IMR-90 (cell line): ENCODE results near the gene INHBC. TPM values are rescaled to one million over a fixed set of nuclear protein-coding genes. Genes with fewer than 3 reads are reported as not detected.

Experiments used
- ATAC-seq: fragments of 200-7000 bp; cut with Tn5 transposase; 2 replicates; pipeline ENCODE4 v1.9.1; 2020; ENCODE audit warnings: low read depth, mild to moderate bottlenecking, moderate library complexity
- BruUV-seq: library from RNA; stranded (reverse); fragments of 400-500 nt; replicated peaks from 2 replicates; lab custom pipeline; 2021; lab: Mats Ljungman, UMichigan
- CTCF ChIA-PET: fragments of 300-600 bp; formaldehyde crosslinking; extraction: SDS; loops from one replicate; lab custom pipeline; 2021; ENCODE audit warnings: antibody characterized with exemption; lab: Yijun Ruan, JAX
- POLR2A ChIA-PET: fragments of 300-600 bp; sonication (Branson Sonifier 250); formaldehyde crosslinking; loops from one replicate; lab custom pipeline; 2022; ENCODE audit warnings: antibody characterized with exemption; ENCODE audit not compliant: unreplicated experiment; lab: Charles Lee
- DNase-seq: peaks from one replicate; pipeline ENCODE4 v3.0.0; 2013
- H2AFZ ChIP-seq: replicated peaks from 2 replicates; pipeline ENCODE3; 2013; ENCODE audit warnings: low read length, mild to moderate bottlenecking; ENCODE audit not compliant: poor library complexity
- H2AK5ac ChIP-seq: 2 replicates; pipeline ENCODE4 v1.6.1; 2013; ENCODE audit warnings: low read depth, low read length, inconsistent platforms
- H2AK9ac ChIP-seq: replicated peaks from 2 replicates; pipeline ENCODE3; 2013; ENCODE audit warnings: mild to moderate bottlenecking, low read depth, low read length, moderate library complexity; ENCODE audit not compliant: poor library complexity
- H2BK120ac ChIP-seq: 2 replicates; pipeline ENCODE4 v1.6.1; 2013; ENCODE audit warnings: low read depth, low read length, inconsistent platforms
- H2BK15ac ChIP-seq: 3 replicates; pipeline ENCODE4 v1.6.1; 2013; ENCODE audit warnings: low read depth, low read length, inconsistent platforms
- H2BK20ac ChIP-seq: 2 replicates; pipeline ENCODE4 v1.6.1; 2013; ENCODE audit warnings: low read depth, mild to moderate bottlenecking, inconsistent platforms, low read length, moderate library complexity
- H2BK5ac ChIP-seq: 2 replicates; pipeline ENCODE4 v1.6.1; 2013; ENCODE audit warnings: mild to moderate bottlenecking, low read depth, low read length, inconsistent platforms; ENCODE audit not compliant: poor library complexity, severe bottlenecking
- H3K14ac ChIP-seq: replicated peaks from 2 replicates; pipeline ENCODE4 v1.6.1; 2013; ENCODE audit warnings: low read depth, low read length, inconsistent platforms
- H3K18ac ChIP-seq: 2 replicates; pipeline ENCODE4 v1.6.1; 2013; ENCODE audit warnings: low read depth, low read length, control low read depth
- H3K23ac ChIP-seq: 2 replicates; pipeline ENCODE4 v1.6.1; 2013; ENCODE audit warnings: low read depth, low read length, inconsistent platforms
- H3K27ac ChIP-seq: 2 replicates; pipeline ENCODE4 v1.5.1; 2013; ENCODE audit warnings: mild to moderate bottlenecking, control low read depth, low read length; ENCODE audit not compliant: insufficient read depth
- H3K27me3 ChIP-seq: 2 replicates; pipeline ENCODE4 v1.6.1; 2013; ENCODE audit warnings: low read length; ENCODE audit not compliant: control insufficient read depth, insufficient read depth
- H3K36me3 ChIP-seq: 2 replicates; pipeline ENCODE4 v1.6.1; 2013; ENCODE audit warnings: low read length, mixed read lengths; ENCODE audit not compliant: control insufficient read depth, insufficient read depth
- H3K4ac ChIP-seq: 2 replicates; pipeline ENCODE4 v1.6.1; 2013; ENCODE audit warnings: low read depth, low read length, inconsistent platforms
- H3K4me1 ChIP-seq: 2 replicates; pipeline ENCODE4 v1.6.1; 2013; ENCODE audit warnings: low read length, mixed read lengths; ENCODE audit not compliant: control insufficient read depth, insufficient read depth
- H3K4me2 ChIP-seq: 2 replicates; pipeline ENCODE4 v1.6.1; 2013; ENCODE audit warnings: low read depth, mild to moderate bottlenecking, control low read depth, low read length, moderate library complexity
- H3K4me3 ChIP-seq: 2 replicates; pipeline ENCODE4 v1.5.1; 2013; ENCODE audit warnings: low read depth, mild to moderate bottlenecking, control low read depth, low read length, moderate library complexity; ENCODE audit not compliant: insufficient read depth
- H3K56ac ChIP-seq: 2 replicates; pipeline ENCODE4 v1.6.1; 2013; ENCODE audit warnings: low read length, inconsistent platforms; ENCODE audit not compliant: insufficient read depth; ENCODE audit errors: extremely low read depth
- H3K79me1 ChIP-seq, 2 experiments: 2 replicates each; pipeline ENCODE4 v1.6.1; 2013; ENCODE audit warnings: low read length in 2 of 2, inconsistent platforms in 1 of 2, low read depth in 1 of 2
- H3K9ac ChIP-seq: 2 replicates; pipeline ENCODE4 v1.6.1; 2013; ENCODE audit warnings: low read depth, low read length, control low read depth
- H3K9me1 ChIP-seq: 2 replicates; pipeline ENCODE4 v1.6.1; 2013; ENCODE audit warnings: low read length, inconsistent platforms; ENCODE audit not compliant: insufficient read depth
- H3K9me3 ChIP-seq: 2 replicates; pipeline ENCODE4 v1.6.1; 2013; ENCODE audit warnings: low read length; ENCODE audit not compliant: control insufficient read depth, insufficient read depth
- H4K20me1 ChIP-seq: 2 replicates; pipeline ENCODE4 v1.6.1; 2013; ENCODE audit warnings: low read length, inconsistent platforms; ENCODE audit not compliant: insufficient read depth
- H4K5ac ChIP-seq: 2 replicates; pipeline ENCODE4 v1.6.1; 2013; ENCODE audit warnings: mild to moderate bottlenecking, low read depth, low read length, control low read depth
- H4K8ac ChIP-seq, 2 experiments: 2 replicates each; pipeline ENCODE4 v1.6.1; 2013; ENCODE audit warnings: low read depth in 2 of 2, low read length in 2 of 2, control low read depth in 1 of 2, inconsistent platforms in 1 of 2
- H4K91ac ChIP-seq: 2 replicates; pipeline ENCODE4 v1.6.1; 2013; ENCODE audit warnings: low read depth, low read length, inconsistent platforms; ENCODE audit not compliant: insufficient read depth
- BHLHE40 ChIP-seq: fragments of 150-350 bp; IDR thresholded peaks from 2 replicates; pipeline ENCODE4 v1.6.1; 2016; ENCODE audit warnings: mild to moderate bottlenecking, low read depth, low read length
- CEBPB ChIP-seq: IDR thresholded peaks from 2 replicates; pipeline ENCODE4 v1.6.1; 2012; ENCODE audit warnings: low read depth, low read length, improper control_type of control experiment
- CHD1 ChIP-seq: IDR thresholded peaks from 2 replicates; pipeline ENCODE4 v1.6.1; 2012; ENCODE audit warnings: low read depth, low read length, improper control_type of control experiment
- NFE2L2 ChIP-seq: fragments of 150-350 bp; IDR thresholded peaks from 2 replicates; pipeline ENCODE4 v1.6.1; 2016; ENCODE audit warnings: low read depth, mild to moderate bottlenecking, low read length
- POLR2A ChIP-seq: IDR thresholded peaks from 2 replicates; pipeline ENCODE4 v1.6.1; 2012; ENCODE audit warnings: mild to moderate bottlenecking, low read depth, low read length
- RCOR1 ChIP-seq: IDR thresholded peaks from 2 replicates; pipeline ENCODE4 v1.6.1; 2012; ENCODE audit warnings: mild to moderate bottlenecking, low read length, improper control_type of control experiment; ENCODE audit not compliant: insufficient replicate concordance
- RFX5 ChIP-seq: IDR thresholded peaks from 2 replicates; pipeline ENCODE4 v1.8.0; 2012; ENCODE audit warnings: low read depth, mild to moderate bottlenecking, low read length, moderate library complexity
- SMC3 ChIP-seq: fragments of 150-350 bp; IDR thresholded peaks from 2 replicates; pipeline ENCODE4 v1.6.1; 2016; ENCODE audit warnings: low read depth, mild to moderate bottlenecking, antibody characterized with exemption, low read length, moderate library complexity
- USF2 ChIP-seq: fragments of 150-350 bp; IDR thresholded peaks from 2 replicates; pipeline ENCODE4 v1.6.1; 2017; ENCODE audit warnings: mild to moderate bottlenecking, antibody characterized with exemption, low read length, low read depth
- WGBS, 2 experiments: methylation state at CpG; one replicate each; pipeline versions ENCODE4 v1.1.5 to v1.1.7; 2013; ENCODE audit warnings: missing lambda C conversion rate in 2 of 2; ENCODE audit not compliant: insufficient read length in 1 of 2; ENCODE audit errors: extremely low coverage in 2 of 2; 5-methylcytosine and 5-hydroxymethylcytosine counted together
- dilution Hi-C: fragments of 300-500 bp; cut with HindIII; formaldehyde crosslinking; loops from one replicate; pipeline ENCODE4 v1.14.3; 2018; ENCODE audit warnings: low sequenced_read_pairs; ENCODE audit not compliant: unreplicated experiment
- in situ Hi-C: fragments of 300-500 bp; cut with MboI; formaldehyde crosslinking; loops from 3 replicates; pipeline ENCODE4 v1.14.3; 2019; ENCODE audit warnings: low sequenced_read_pairs, inconsistent platforms, mixed read lengths
- intact Hi-C: fragments of 100-400 bp; cut with micrococcal nuclease; formaldehyde crosslinking; loops from 2 replicates; pipeline ENCODE4 v1.10.0; 2022
- polyA plus RNA-seq, 3 experiments: library from polyadenylated mRNA; depleted of rRNA; stranded (reverse); fragments of >200 nt; gene quantifications; 2 replicates each; pipeline ENCODE4 v1.2.3, GENCODE V29; 2012; ENCODE audit warnings: low replicate concordance in 1 of 3
- total RNA-seq: library from RNA; depleted of rRNA; stranded (reverse); fragments of >200 nt; gene quantifications from 2 replicates; pipeline ENCODE4 v1.2.3, GENCODE V29; 2012
- TF ChIP-seq, protein P1 (sequence below): fragments of 150-350 bp; IDR thresholded peaks from 2 replicates; pipeline ENCODE4 v1.6.1; 2016; ENCODE audit warnings: low read depth, mild to moderate bottlenecking, low read length, moderate library complexity, borderline replicate concordance
- TF ChIP-seq, protein P2 (sequence below): conservative IDR thresholded peaks from 2 replicates; pipeline ENCODE4 v1.5.1; 2012; ENCODE audit warnings: mild to moderate bottlenecking, low read depth, low read length, improper control_type of control experiment

Gene INHBC
- total and polyA plus RNA-seq, 2 of the 4 experiments (the other 2 are of a cell fraction), result 0.09 TPM; not detected in 1

GRCh38 chr12:57428965-57429364, 5.6 kb upstream of the INHBC start:
- Histone ChIP-seq H3K4me2 (no peak overlapping the region), H3K4me1 (peaks cover 3% of the 10 kb centered on the region), H3K4me3 (no peak overlapping the region), H3K14ac (no peak overlapping the region; the same call in 1 of the 2 replicates), H3K36me3 (peaks cover 7% of the 10 kb centered on the region), H2BK15ac (no peak overlapping the region), H3K23ac (no peak overlapping the region), H2AK9ac (no peak overlapping the region), H2AFZ (no peak overlapping the region), H3K79me1 (peaks cover 26 to 57% of the 10 kb centered on the region in 2 experiments), H3K27me3 (no peaks in the 10 kb centered on the region), H3K27ac (no peak overlapping the region), H4K91ac (no peak overlapping the region), H4K5ac (no peak overlapping the region), H4K20me1 (peaks cover 2% of the 10 kb centered on the region), H3K9me1 (peaks cover 5% of the 10 kb centered on the region; the same call in 1 of the 2 replicates), H2BK20ac (no peak overlapping the region), H3K9me3 (no peaks in the 10 kb centered on the region), H3K9ac (no peak overlapping the region), H3K56ac (no peak overlapping the region), H4K8ac (peak overlapping the region in 1 of 2 experiments; percentile 82; a peak in 1 of 4 replicates), H2AK5ac (no peak overlapping the region), H3K18ac (no peak overlapping the region), H2BK5ac (no peak overlapping the region), H3K4ac (no peak overlapping the region), H2BK120ac (no peak overlapping the region)
- WGBS, 2 experiments, result 75% methylated on average over 2 of the region's 6 CpGs; no CpG with 5 or more reads in 1 of the 2 experiments
- no peak for DNase-seq
- dilution Hi-C loops (no loop called here), in situ Hi-C loops (no loop called here), intact Hi-C loops (no loop called here)
- ATAC-seq, result no peak
- TF ChIP-seq USF2 (no peak), RFX5 (no peak), CHD1 (no peak), CEBPB (no peak), BHLHE40 (no peak), SMC3 (no peak), POLR2A (no peak), NFE2L2 (no peak), RCOR1 (no peak)
- TF ChIP-seq, protein P1, sequence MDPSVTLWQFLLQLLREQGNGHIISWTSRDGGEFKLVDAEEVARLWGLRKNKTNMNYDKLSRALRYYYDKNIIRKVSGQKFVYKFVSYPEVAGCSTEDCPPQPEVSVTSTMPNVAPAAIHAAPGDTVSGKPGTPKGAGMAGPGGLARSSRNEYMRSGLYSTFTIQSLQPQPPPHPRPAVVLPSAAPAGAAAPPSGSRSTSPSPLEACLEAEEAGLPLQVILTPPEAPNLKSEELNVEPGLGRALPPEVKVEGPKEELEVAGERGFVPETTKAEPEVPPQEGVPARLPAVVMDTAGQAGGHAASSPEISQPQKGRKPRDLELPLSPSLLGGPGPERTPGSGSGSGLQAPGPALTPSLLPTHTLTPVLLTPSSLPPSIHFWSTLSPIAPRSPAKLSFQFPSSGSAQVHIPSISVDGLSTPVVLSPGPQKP, result no peak
- TF ChIP-seq, protein P2, sequence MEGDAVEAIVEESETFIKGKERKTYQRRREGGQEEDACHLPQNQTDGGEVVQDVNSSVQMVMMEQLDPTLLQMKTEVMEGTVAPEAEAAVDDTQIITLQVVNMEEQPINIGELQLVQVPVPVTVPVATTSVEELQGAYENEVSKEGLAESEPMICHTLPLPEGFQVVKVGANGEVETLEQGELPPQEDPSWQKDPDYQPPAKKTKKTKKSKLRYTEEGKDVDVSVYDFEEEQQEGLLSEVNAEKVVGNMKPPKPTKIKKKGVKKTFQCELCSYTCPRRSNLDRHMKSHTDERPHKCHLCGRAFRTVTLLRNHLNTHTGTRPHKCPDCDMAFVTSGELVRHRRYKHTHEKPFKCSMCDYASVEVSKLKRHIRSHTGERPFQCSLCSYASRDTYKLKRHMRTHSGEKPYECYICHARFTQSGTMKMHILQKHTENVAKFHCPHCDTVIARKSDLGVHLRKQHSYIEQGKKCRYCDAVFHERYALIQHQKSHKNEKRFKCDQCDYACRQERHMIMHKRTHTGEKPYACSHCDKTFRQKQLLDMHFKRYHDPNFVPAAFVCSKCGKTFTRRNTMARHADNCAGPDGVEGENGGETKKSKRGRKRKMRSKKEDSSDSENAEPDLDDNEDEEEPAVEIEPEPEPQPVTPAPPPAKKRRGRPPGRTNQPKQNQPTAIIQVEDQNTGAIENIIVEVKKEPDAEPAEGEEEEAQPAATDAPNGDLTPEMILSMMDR, result no peak
- POLR2A ChIA-PET, result no interaction called here
- BruUV-seq, result no TSS peak
- CTCF ChIA-PET, result no interaction called here
